MM.1S (cell line): Measurements from ENCODE around the gene BICDL2.
A peak's percentile ranks its signal among the peaks of the same experiment; 100 is the strongest.

Experiments
- DNase-seq: peaks from one replicate; pipeline ENCODE4 v3.0.0-alpha.2; 2015
- H2AFZ ChIP-seq: fragments of 300-600 bp; sonication (generic); 2 replicates; pipeline ENCODE4 v1.6.0; 2016; ENCODE audit warnings: antibody characterized with exemption, low read length
- H3F3A ChIP-seq: fragments of 300-600 bp; sonication (generic); 2 replicates; pipeline ENCODE4 v1.6.1; 2016; ENCODE audit warnings: mild to moderate bottlenecking, antibody characterized with exemption, low read length, moderate library complexity, mixed read lengths; ENCODE audit not compliant: insufficient read depth
- H3K27ac ChIP-seq: fragments of 300-600 bp; sonication (generic); 2 replicates; pipeline ENCODE4 v1.5.1; 2016; ENCODE audit warnings: mild to moderate bottlenecking, low read length
- H3K27me3 ChIP-seq: fragments of 300-600 bp; sonication (generic); replicated peaks from 2 replicates; pipeline ENCODE4 v1.6.0; 2016; ENCODE audit warnings: low read length; ENCODE audit not compliant: insufficient read depth
- H3K36me3 ChIP-seq: fragments of 300-600 bp; sonication (generic); replicated peaks from 2 replicates; pipeline ENCODE4 v1.6.1; 2016; ENCODE audit warnings: mild to moderate bottlenecking, low read length, mixed read lengths; ENCODE audit not compliant: insufficient read depth
- H3K4me1 ChIP-seq: fragments of 300-600 bp; sonication (generic); 2 replicates; pipeline ENCODE4 v1.6.1; 2016; ENCODE audit warnings: low read length, mixed read lengths
- H3K4me2 ChIP-seq: fragments of 300-600 bp; sonication (generic); 2 replicates; pipeline ENCODE4 v1.6.0; 2016; ENCODE audit warnings: low read depth, low read length
- H3K4me3 ChIP-seq: fragments of 300-600 bp; sonication (generic); 2 replicates; pipeline ENCODE4 v1.5.1; 2016; ENCODE audit warnings: low read length, mixed read lengths
- H3K79me2 ChIP-seq: fragments of 300-600 bp; sonication (generic); 2 replicates; pipeline ENCODE4 v1.6.1; 2016; ENCODE audit warnings: mixed run types, low read length, mixed read lengths
- H3K9ac ChIP-seq: fragments of 300-600 bp; sonication (generic); 2 replicates; pipeline ENCODE4 v1.6.1; 2016; ENCODE audit warnings: low read length, mixed read lengths
- H3K9me2 ChIP-seq: fragments of 300-600 bp; sonication (generic); replicated peaks from 2 replicates; pipeline ENCODE4 v1.6.1; 2016; ENCODE audit warnings: mild to moderate bottlenecking, low read length, mixed read lengths; ENCODE audit not compliant: insufficient read depth
- H3K9me3 ChIP-seq: fragments of 300-600 bp; sonication (generic); replicated peaks from 2 replicates; pipeline ENCODE4 v1.6.1; 2016; ENCODE audit warnings: mild to moderate bottlenecking, low read length, mixed read lengths; ENCODE audit not compliant: insufficient read depth
- H4K20me1 ChIP-seq: fragments of 300-600 bp; sonication (generic); 2 replicates; pipeline ENCODE4 v1.6.1; 2016; ENCODE audit warnings: mild to moderate bottlenecking, low read length, moderate library complexity, mixed read lengths; ENCODE audit not compliant: insufficient read depth
- CTCF ChIP-seq: fragments of 300-600 bp; sonication (generic); IDR thresholded peaks from 2 replicates; pipeline ENCODE4 v1.5.1; 2016; ENCODE audit warnings: antibody characterized with exemption, low read length, mixed read lengths
- EZH2 ChIP-seq: fragments of 300-600 bp; sonication (generic); optimal IDR thresholded peaks from 2 replicates; pipeline ENCODE3; 2017; ENCODE audit warnings: low read depth, mild to moderate bottlenecking, antibody characterized with exemption, low read length, mixed read lengths
- EZH2phosphoT487 ChIP-seq: fragments of 300-600 bp; sonication (generic); IDR thresholded peaks from 2 replicates; pipeline ENCODE4 v1.6.1; 2018; ENCODE audit warnings: antibody characterized with exemption, low read length

Gene BICDL2

GRCh38 chr16:3038896-3039295 lies 2.2 kb upstream of the BICDL2 start:
- no peak for DNase-seq
- Histone ChIP-seq H3K4me1 (no peaks in the 10 kb centered on the region), H3K4me3 (no peak overlapping the region), H3K27me3 (peaks cover 90% of the 10 kb centered on the region), H3K9me2 (no peaks in the 10 kb centered on the region), H3K9ac (no peak overlapping the region), H3K27ac (no peak overlapping the region), H3K9me3 (no peaks in the 10 kb centered on the region), H4K20me1 (no peaks in the 10 kb centered on the region), H3F3A (no peaks in the 10 kb centered on the region), H3K36me3 (no peaks in the 10 kb centered on the region), H3K79me2 (no peaks in the 10 kb centered on the region), H3K4me2 (no peak overlapping the region), H2AFZ (no peak overlapping the region)
- TF ChIP-seq EZH2 = no peak
- no peak for TF ChIP-seq EZH2phosphoT487
- no peak for TF ChIP-seq CTCF

- H3K27ac ChIP-seq = no peak overlapping the region
- no peak for DNase-seq
- H3K9me2 ChIP-seq = no peaks in the 10 kb centered on the region
- H3F3A ChIP-seq = no peaks in the 10 kb centered on the region
- TF ChIP-seq CTCF (no peak), EZH2 (no peak), EZH2phosphoT487 (no peak)
- H3K9me3 ChIP-seq = no peaks in the 10 kb centered on the region
- no peak overlapping the region for H3K4me3 ChIP-seq
- no peaks in the 10 kb centered on the region for H3K79me2 ChIP-seq
- no peak overlapping the region for H2AFZ ChIP-seq
- H3K4me1 ChIP-seq = no peaks in the 10 kb centered on the region
- peaks cover 90% of the 10 kb centered on the region for H3K27me3 ChIP-seq
- no peaks in the 10 kb centered on the region for H4K20me1 ChIP-seq
- no peaks in the 10 kb centered on the region for H3K36me3 ChIP-seq
- H3K4me2 ChIP-seq = no peak overlapping the region
- no peak overlapping the region for H3K9ac ChIP-seq
These were observed 1.5 kb upstream of the BICDL2 start for GRCh38 chr16:3038256-3038655.

GRCh38 chr16:3035972-3036725 lies 595 bp downstream of the BICDL2 start:
- Histone ChIP-seq H3F3A (no peaks in the 10 kb centered on the region), H3K79me2 (no peaks in the 10 kb centered on the region), H3K4me3 (peak overlapping the region; percentile 45), H4K20me1 (no peaks in the 10 kb centered on the region), H3K4me1 (no peaks in the 10 kb centered on the region), H3K9me2 (no peaks in the 10 kb centered on the region), H2AFZ (peak overlapping the region; percentile 53), H3K4me2 (peak overlapping the region; percentile 73), H3K27ac (no peak overlapping the region), H3K27me3 (peaks cover 95% of the 10 kb centered on the region), H3K9me3 (no peaks in the 10 kb centered on the region), H3K36me3 (no peaks in the 10 kb centered on the region), H3K9ac (peak overlapping the region; percentile 10; the same call in 1 of the 2 replicates)
- TF ChIP-seq EZH2 = peak; percentile 78
- no peak for TF ChIP-seq CTCF
- TF ChIP-seq EZH2phosphoT487 = peak; percentile 82; the same call in 1 of the 2 replicates
- DNase-seq = no peak
